Measurements from ENCODE around the gene OFD1.

- TF ChIP-seq, protein P1, sequence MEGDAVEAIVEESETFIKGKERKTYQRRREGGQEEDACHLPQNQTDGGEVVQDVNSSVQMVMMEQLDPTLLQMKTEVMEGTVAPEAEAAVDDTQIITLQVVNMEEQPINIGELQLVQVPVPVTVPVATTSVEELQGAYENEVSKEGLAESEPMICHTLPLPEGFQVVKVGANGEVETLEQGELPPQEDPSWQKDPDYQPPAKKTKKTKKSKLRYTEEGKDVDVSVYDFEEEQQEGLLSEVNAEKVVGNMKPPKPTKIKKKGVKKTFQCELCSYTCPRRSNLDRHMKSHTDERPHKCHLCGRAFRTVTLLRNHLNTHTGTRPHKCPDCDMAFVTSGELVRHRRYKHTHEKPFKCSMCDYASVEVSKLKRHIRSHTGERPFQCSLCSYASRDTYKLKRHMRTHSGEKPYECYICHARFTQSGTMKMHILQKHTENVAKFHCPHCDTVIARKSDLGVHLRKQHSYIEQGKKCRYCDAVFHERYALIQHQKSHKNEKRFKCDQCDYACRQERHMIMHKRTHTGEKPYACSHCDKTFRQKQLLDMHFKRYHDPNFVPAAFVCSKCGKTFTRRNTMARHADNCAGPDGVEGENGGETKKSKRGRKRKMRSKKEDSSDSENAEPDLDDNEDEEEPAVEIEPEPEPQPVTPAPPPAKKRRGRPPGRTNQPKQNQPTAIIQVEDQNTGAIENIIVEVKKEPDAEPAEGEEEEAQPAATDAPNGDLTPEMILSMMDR (IDR thresholded peaks at IDR 0.05; ENCODE audit: poor library complexity) = no peak
- TF ChIP-seq EZH2 (IDR thresholded peaks at IDR 0.05; ENCODE audit: borderline replicate concordance) (no peak), EZH2phosphoT487 (IDR thresholded peaks at IDR 0.05; ENCODE audit: low read depth, severe bottlenecking, unreplicated experiment) (no peak)
These were observed 12.6 kb upstream of the OFD1 start for GRCh38 chrX:13721819-13722519.

All from hepatocyte (in vitro differentiated cells).